ENCODE results near the gene MED16.

DNA sequence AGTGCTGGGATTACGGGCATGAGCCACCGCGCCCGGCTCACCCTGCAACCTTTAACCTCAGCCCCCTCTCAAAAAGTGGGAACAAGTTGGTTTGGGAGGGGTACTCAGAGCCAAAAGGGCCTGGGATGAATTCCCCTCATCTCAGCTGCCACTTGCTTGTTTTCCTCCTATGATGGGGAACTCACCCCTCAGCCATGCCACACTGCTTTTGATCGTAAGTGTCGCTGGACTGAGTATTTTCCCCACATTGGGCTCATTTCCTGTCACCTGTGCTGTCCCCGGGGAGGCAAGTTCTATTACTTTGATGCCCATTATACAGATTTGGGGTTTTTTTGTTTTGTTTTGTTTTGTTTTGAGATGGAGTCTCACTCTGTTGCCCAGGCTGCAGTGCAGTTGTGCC is 13.5 kb upstream of the MED16 start:
- no peak for TF ChIP-seq CTCF (IDR thresholded peaks at IDR 0.05)
- TF ChIP-seq POLR2A (IDR thresholded peaks at IDR 0.05), result no peak

Measured in lower leg skin (tissue), 3 donors.